RWPE2 (cell line): ENCODE results near the gene DRAP1.

Experiments used
- ATAC-seq: fragments of 200-7000 bp; cut with Tn5 transposase; 3 replicates; pipeline ENCODE4 v1.9.1; 2021; ENCODE audit warnings: low read depth
- DNase-seq: peaks from one replicate; pipeline ENCODE4 v3.0.0-alpha.2; 2020; ENCODE audit warnings: low spot score
- H3K27ac ChIP-seq: fragments of 450-650 bp; 2 replicates; pipeline ENCODE4 v1.5.1; 2017; ENCODE audit warnings: mild to moderate bottlenecking; ENCODE audit not compliant: poor library complexity, severe bottlenecking
- H3K27me3 ChIP-seq: fragments of 250-450 bp; sonication (Bioruptor Pico); 2 replicates; pipeline ENCODE4 v1.5.1; 2021; ENCODE audit warnings: mild to moderate bottlenecking, moderate library complexity; ENCODE audit not compliant: insufficient read depth, poor library complexity, severe bottlenecking
- H3K36me3 ChIP-seq: fragments of 250-450 bp; sonication (Bioruptor Pico); 2 replicates; pipeline ENCODE4 v1.5.1; 2020; ENCODE audit warnings: low read depth, mild to moderate bottlenecking, moderate library complexity
- H3K4me1 ChIP-seq: fragments of 250-450 bp; sonication (Bioruptor Pico); 2 replicates; pipeline ENCODE4 v1.5.1; 2021; ENCODE audit warnings: mild to moderate bottlenecking, moderate library complexity; ENCODE audit not compliant: insufficient read depth, poor library complexity, severe bottlenecking
- H3K4me3 ChIP-seq: fragments of 250-450 bp; sonication (Bioruptor Pico); 2 replicates; pipeline ENCODE4 v1.5.1; 2021; ENCODE audit warnings: mild to moderate bottlenecking, moderate library complexity; ENCODE audit not compliant: severe bottlenecking
- H3K9me3 ChIP-seq: fragments of 250-450 bp; sonication (Bioruptor Pico); 2 replicates; pipeline ENCODE4 v1.5.1; 2021; ENCODE audit warnings: mild to moderate bottlenecking, moderate library complexity; ENCODE audit not compliant: severe bottlenecking
- CTCF ChIP-seq: fragments of 450-650 bp; IDR thresholded peaks from one replicate; pipeline ENCODE4 v1.5.1; 2017; ENCODE audit warnings: mild to moderate bottlenecking, moderate library complexity; ENCODE audit not compliant: poor library complexity, severe bottlenecking

The DRAP1 gene

GRCh38 chr11:65899356-65900124 is 19.7 kb upstream of the DRAP1 start:
- no peaks in the 10 kb centered on the region for H3K9me3 ChIP-seq
- peaks cover 43% of the 10 kb centered on the region for H3K36me3 ChIP-seq
- H3K4me1 ChIP-seq: peaks cover 48% of the 10 kb centered on the region
- peak overlapping the region; percentile 96 for H3K27ac ChIP-seq
- DNase-seq (peak; percentile 87), ATAC-seq (peak; percentile 48)
- TF ChIP-seq CTCF: peak; percentile 20
- H3K4me3 ChIP-seq: peak overlapping the region; percentile 77
- H3K27me3 ChIP-seq: no peaks in the 10 kb centered on the region

GRCh38 chr11:65900125-65900898 is 18.9 kb upstream of the DRAP1 start, which contains the start of gene FOSL1:
TSS of gene FOSL1 (minus strand) at chr11:65900388. CDS start at chr11:65900339, 49 bp downstream.
- Histone ChIP-seq H3K4me1 (peaks cover 48% of the 10 kb centered on the region), H3K27ac (peak within 1 kb of the TSS; percentile 96), H3K9me3 (no peaks in the 10 kb centered on the region), H3K27me3 (no peaks in the 10 kb centered on the region), H3K4me3 (peak within 1 kb of the TSS; percentile 77), H3K36me3 (peaks cover 36% of the 10 kb centered on the region)
- DNase-seq (peak; percentile 99), ATAC-seq (peak; percentile 83)
- TF ChIP-seq CTCF: no peak

- Histone ChIP-seq H3K4me1 (peaks cover 48% of the 10 kb centered on the region), H3K4me3 (no peak overlapping the region), H3K36me3 (peaks cover 31% of the 10 kb centered on the region), H3K27ac (peak overlapping the region; percentile 96), H3K27me3 (no peaks in the 10 kb centered on the region), H3K9me3 (no peaks in the 10 kb centered on the region)
- TF ChIP-seq CTCF: no peak
- DNase-seq: no peak
- ATAC-seq: no peak
Observed at GRCh38 chr11:65900899-65901180, 18.4 kb upstream of the DRAP1 start.

- Histone ChIP-seq H3K4me3 (no peak overlapping the region), H3K27me3 (no peaks in the 10 kb centered on the region), H3K36me3 (peaks cover 11% of the 10 kb centered on the region), H3K9me3 (no peaks in the 10 kb centered on the region), H3K4me1 (peaks cover 36% of the 10 kb centered on the region), H3K27ac (peak overlapping the region; percentile 96)
- no peak for TF ChIP-seq CTCF
- ATAC-seq (peak; percentile 37; the same call in 2 of the 3 replicates), DNase-seq (peak; percentile 73)
Observed at GRCh38 chr11:65903068-65903481, 16.2 kb upstream of the DRAP1 start.
